GM19468 (cell line): ENCODE data around the gene SUFU.
"Not testable (repeated sequence)": the region's sequence is repeated elsewhere in the genome, so short reads cannot be mapped to it uniquely, and the experiment has no call there.

Experiments used
- ATAC-seq: cut with Tn5 transposase; IDR thresholded peaks from one replicate; pipeline ENCODE4 v1.9.1; 2021; ENCODE audit warnings: mild to moderate bottlenecking, moderate library complexity, moderate number of reproducible peaks; ENCODE audit not compliant: unreplicated experiment; ENCODE audit errors: extremely low read depth

The SUFU gene

GRCh38 chr10:102503264-102504178 lies at the start of gene SUFU:
Gene SUFU, plus strand, starts transcription at chr10:102503972. Its CDS starts 181 bp downstream, at chr10:102504153.
- peak; percentile 53 for ATAC-seq

- ATAC-seq: not testable (repeated sequence)
These were observed 48.9 kb upstream of the SUFU start for GRCh38 chr10:102454662-102455487.

- ATAC-seq: no peak
These were observed 47.8 kb upstream of the SUFU start for GRCh38 chr10:102455893-102456471.

- no peak for ATAC-seq
These were observed 46.1 kb upstream of the SUFU start for GRCh38 chr10:102457591-102458150.

- ATAC-seq: no peak
These were observed 45.1 kb upstream of the SUFU start for GRCh38 chr10:102458656-102459055.

GRCh38 chr10:102460836-102461186 lies 43.0 kb upstream of the SUFU start:
- ATAC-seq: no peak

GRCh38 chr10:102461187-102462054 lies 42.4 kb upstream of the SUFU start:
- peak; percentile 77 for ATAC-seq

GRCh38 chr10:102462512-102463054 lies 41.2 kb upstream of the SUFU start:
- ATAC-seq: no peak

GRCh38 chr10:102463983-102464382 lies 39.8 kb upstream of the SUFU start:
- no peak for ATAC-seq

GRCh38 chr10:102465466-102465865 lies 38.3 kb upstream of the SUFU start:
- ATAC-seq: no peak

GRCh38 chr10:102467318-102467717 lies 36.5 kb upstream of the SUFU start:
- ATAC-seq: no peak

- ATAC-seq: no peak
These were observed 35.8 kb upstream of the SUFU start for GRCh38 chr10:102467971-102468438.

- no peak for ATAC-seq
These were observed 35.1 kb upstream of the SUFU start for GRCh38 chr10:102468683-102469082.

- no peak for ATAC-seq
These were observed 32.9 kb upstream of the SUFU start for GRCh38 chr10:102470579-102471546.

- ATAC-seq: no peak
These were observed 30.1 kb upstream of the SUFU start for GRCh38 chr10:102473445-102474331.

GRCh38 chr10:102475451-102476040 lies 28.2 kb upstream of the SUFU start:
- ATAC-seq: no peak
